WTC11 (cell line): ENCODE results near the gene MTHFD1L. TPM values are rescaled to one million over a fixed set of nuclear protein-coding genes. Genes with fewer than 3 reads are reported as not detected.

Experiments used
- ATAC-seq: fragments of 200-7000 bp; cut with Tn5 transposase; 2 replicates; pipeline ENCODE4 v1.10.0; 2021; ENCODE audit warnings: mild to moderate bottlenecking, moderate library complexity
- CTCF ChIA-PET: fragments of 300-600 bp; sonication (Branson Sonifier 250); formaldehyde crosslinking; loops from one replicate; lab custom pipeline; 2021; ENCODE audit warnings: antibody characterized with exemption; lab: Charles Lee
- POLR2A ChIA-PET: fragments of 350-600 bp; sonication (Branson Sonifier 250); formaldehyde crosslinking; loops from one replicate; lab custom pipeline; 2021; ENCODE audit warnings: antibody characterized with exemption; lab: Charles Lee
- DNase-seq: peaks from one replicate; pipeline ENCODE4 v3.0.0; 2021; ENCODE audit warnings: low spot score
- H3K27ac Mint-ChIP-seq: 2 replicates; pipeline ENCODE4 v1.8.0; 2021; ENCODE audit warnings: mixed read lengths
- H3K27me3 Mint-ChIP-seq: 2 replicates; pipeline ENCODE4 v1.8.0; 2021; ENCODE audit warnings: low read depth, mild to moderate bottlenecking, moderate library complexity, mixed read lengths
- H3K36me3 Mint-ChIP-seq: 2 replicates; pipeline ENCODE4 v1.8.0; 2021; ENCODE audit warnings: mixed read lengths
- H3K4me1 Mint-ChIP-seq: 2 replicates; pipeline ENCODE4 v1.8.0; 2022; ENCODE audit warnings: mixed read lengths
- H3K4me3 Mint-ChIP-seq: 2 replicates; pipeline ENCODE4 v1.8.0; 2021; ENCODE audit warnings: mild to moderate bottlenecking, moderate library complexity, mixed read lengths
- H3K9me3 Mint-ChIP-seq: 2 replicates; pipeline ENCODE4 v1.8.0; 2021; ENCODE audit warnings: mixed read lengths
- CREB1 ChIP-seq: sonication (generic); formaldehyde crosslinking; IDR thresholded peaks from 2 replicates; pipeline ENCODE4 v1.8.0; 2023; ENCODE audit warnings: mild to moderate bottlenecking, missing genetic modification reagents
- E2F4 ChIP-seq: sonication (generic); formaldehyde crosslinking; IDR thresholded peaks from 2 replicates; pipeline ENCODE4 v1.8.1; 2022; ENCODE audit warnings: low read depth, mild to moderate bottlenecking, moderate library complexity, missing genetic modification reagents, borderline replicate concordance
- EMX1 ChIP-seq: fragments of 250-450 bp; sonication (Bioruptor Pico); IDR thresholded peaks from 2 replicates; pipeline ENCODE4 v1.8.0; 2021; ENCODE audit warnings: mild to moderate bottlenecking
- ERG ChIP-seq: fragments of 250-450 bp; sonication (Bioruptor Pico); IDR thresholded peaks from 2 replicates; pipeline ENCODE4 v1.8.0; 2021; ENCODE audit warnings: mild to moderate bottlenecking
- ESRRA ChIP-seq: sonication (generic); formaldehyde crosslinking; IDR thresholded peaks from 2 replicates; pipeline ENCODE4 v1.8.1; 2022; ENCODE audit warnings: mild to moderate bottlenecking, missing genetic modification reagents, borderline replicate concordance
- FOXP1 ChIP-seq: sonication (generic); formaldehyde crosslinking; IDR thresholded peaks from 2 replicates; pipeline ENCODE4 v1.8.0; 2022; ENCODE audit warnings: missing genetic modification reagents, mild to moderate bottlenecking, moderate library complexity, borderline replicate concordance
- KAT7 ChIP-seq: sonication (generic); formaldehyde crosslinking; IDR thresholded peaks from 2 replicates; pipeline ENCODE4 v1.8.1; 2023; ENCODE audit warnings: missing genetic modification reagents, mild to moderate bottlenecking, borderline replicate concordance
- MYBL2 ChIP-seq: sonication (generic); formaldehyde crosslinking; IDR thresholded peaks from 2 replicates; pipeline ENCODE4 v1.8.1; 2023; ENCODE audit warnings: mild to moderate bottlenecking, moderate library complexity, missing genetic modification reagents
- NFATC4 ChIP-seq: fragments of 250-450 bp; sonication (Bioruptor Pico); IDR thresholded peaks from 2 replicates; pipeline ENCODE4 v1.9.0; 2021; ENCODE audit warnings: mild to moderate bottlenecking
- NR2C2 ChIP-seq: sonication (generic); formaldehyde crosslinking; IDR thresholded peaks from 2 replicates; pipeline ENCODE4 v1.8.0; 2022; ENCODE audit warnings: mild to moderate bottlenecking, missing genetic modification reagents
- PRRX2 ChIP-seq: fragments of 250-450 bp; sonication (Bioruptor Pico); IDR thresholded peaks from 2 replicates; pipeline ENCODE4 v1.8.0; 2021; ENCODE audit warnings: mild to moderate bottlenecking
- SOX15 ChIP-seq: fragments of 250-450 bp; sonication (Bioruptor Pico); IDR thresholded peaks from 2 replicates; pipeline ENCODE4 v1.9.0; 2021; ENCODE audit warnings: mild to moderate bottlenecking
- SP1 ChIP-seq: sonication (generic); formaldehyde crosslinking; conservative IDR thresholded peaks from 2 replicates; pipeline ENCODE4 v1.8.1; 2022; ENCODE audit warnings: missing genetic modification reagents
- TEAD1 ChIP-seq: sonication (generic); formaldehyde crosslinking; IDR thresholded peaks from 2 replicates; pipeline ENCODE4 v1.8.0; 2022; ENCODE audit warnings: mild to moderate bottlenecking, missing genetic modification reagents
- ZBTB21 ChIP-seq: sonication (generic); formaldehyde crosslinking; IDR thresholded peaks from 2 replicates; pipeline ENCODE4 v1.8.1; 2023; ENCODE audit warnings: mild to moderate bottlenecking, missing genetic modification reagents, borderline replicate concordance
- ZNF219 ChIP-seq: sonication (generic); formaldehyde crosslinking; IDR thresholded peaks from 2 replicates; pipeline ENCODE4 v1.8.0; 2023; ENCODE audit warnings: missing genetic modification reagents, mild to moderate bottlenecking, borderline replicate concordance
- ZNF317 ChIP-seq: sonication (generic); formaldehyde crosslinking; IDR thresholded peaks from 2 replicates; pipeline ENCODE4 v1.8.1; 2023; ENCODE audit warnings: low read depth, mild to moderate bottlenecking, moderate library complexity, missing genetic modification reagents, borderline replicate concordance
- total RNA-seq: library from RNA; stranded (reverse); gene quantifications from 3 replicates; pipeline ENCODE4 v1.2.3, GENCODE V29; 2021
- TF ChIP-seq, protein P1 (sequence below): sonication (generic); formaldehyde crosslinking; IDR thresholded peaks from 2 replicates; pipeline ENCODE4 v1.8.1; 2023; ENCODE audit warnings: mild to moderate bottlenecking, missing genetic modification reagents, borderline replicate concordance
- TF ChIP-seq, protein P2 (sequence below): sonication (generic); formaldehyde crosslinking; IDR thresholded peaks from 2 replicates; pipeline ENCODE4 v1.8.1; 2023; ENCODE audit warnings: mild to moderate bottlenecking, missing genetic modification reagents, moderate library complexity
- TF ChIP-seq, protein P3 (sequence below): sonication (generic); formaldehyde crosslinking; IDR thresholded peaks from 2 replicates; pipeline ENCODE4 v1.8.1; 2023; ENCODE audit warnings: mild to moderate bottlenecking, missing genetic modification reagents
- TF ChIP-seq, protein P4 (sequence below): sonication (generic); formaldehyde crosslinking; IDR thresholded peaks from 2 replicates; pipeline ENCODE4 v1.8.1; 2023; ENCODE audit warnings: mild to moderate bottlenecking, missing genetic modification reagents
- TF ChIP-seq, protein P5 (sequence below): fragments of 250-450 bp; sonication (Bioruptor Pico); IDR thresholded peaks from 2 replicates; pipeline ENCODE4 v1.9.0; 2021; ENCODE audit warnings: mild to moderate bottlenecking, borderline replicate concordance

Gene MTHFD1L
- total RNA-seq, 1 experiment from 2014 or later, result 104 TPM

- TF ChIP-seq ZNF317 (CRISPR knock-in tag), result no peak
- TF ChIP-seq, protein P1, sequence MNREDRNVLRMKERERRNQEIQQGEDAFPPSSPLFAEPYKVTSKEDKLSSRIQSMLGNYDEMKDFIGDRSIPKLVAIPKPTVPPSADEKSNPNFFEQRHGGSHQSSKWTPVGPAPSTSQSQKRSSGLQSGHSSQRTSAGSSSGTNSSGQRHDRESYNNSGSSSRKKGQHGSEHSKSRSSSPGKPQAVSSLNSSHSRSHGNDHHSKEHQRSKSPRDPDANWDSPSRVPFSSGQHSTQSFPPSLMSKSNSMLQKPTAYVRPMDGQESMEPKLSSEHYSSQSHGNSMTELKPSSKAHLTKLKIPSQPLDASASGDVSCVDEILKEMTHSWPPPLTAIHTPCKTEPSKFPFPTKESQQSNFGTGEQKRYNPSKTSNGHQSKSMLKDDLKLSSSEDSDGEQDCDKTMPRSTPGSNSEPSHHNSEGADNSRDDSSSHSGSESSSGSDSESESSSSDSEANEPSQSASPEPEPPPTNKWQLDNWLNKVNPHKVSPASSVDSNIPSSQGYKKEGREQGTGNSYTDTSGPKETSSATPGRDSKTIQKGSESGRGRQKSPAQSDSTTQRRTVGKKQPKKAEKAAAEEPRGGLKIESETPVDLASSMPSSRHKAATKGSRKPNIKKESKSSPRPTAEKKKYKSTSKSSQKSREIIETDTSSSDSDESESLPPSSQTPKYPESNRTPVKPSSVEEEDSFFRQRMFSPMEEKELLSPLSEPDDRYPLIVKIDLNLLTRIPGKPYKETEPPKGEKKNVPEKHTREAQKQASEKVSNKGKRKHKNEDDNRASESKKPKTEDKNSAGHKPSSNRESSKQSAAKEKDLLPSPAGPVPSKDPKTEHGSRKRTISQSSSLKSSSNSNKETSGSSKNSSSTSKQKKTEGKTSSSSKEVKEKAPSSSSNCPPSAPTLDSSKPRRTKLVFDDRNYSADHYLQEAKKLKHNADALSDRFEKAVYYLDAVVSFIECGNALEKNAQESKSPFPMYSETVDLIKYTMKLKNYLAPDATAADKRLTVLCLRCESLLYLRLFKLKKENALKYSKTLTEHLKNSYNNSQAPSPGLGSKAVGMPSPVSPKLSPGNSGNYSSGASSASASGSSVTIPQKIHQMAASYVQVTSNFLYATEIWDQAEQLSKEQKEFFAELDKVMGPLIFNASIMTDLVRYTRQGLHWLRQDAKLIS (CRISPR knock-in tag), result no peak
- TF ChIP-seq MYBL2 (CRISPR knock-in tag), result no peak
- TF ChIP-seq NFATC4 (CRISPR knock-in tag), result no peak
- no peak for TF ChIP-seq ZNF219 (CRISPR knock-in tag)
- no peak for TF ChIP-seq E2F4 (CRISPR knock-in tag)
- TF ChIP-seq SOX15 (CRISPR knock-in tag), result no peak
Measured at GRCh38 chr6:150931405-150931804, 65.9 kb downstream of the MTHFD1L start (continued).

GRCh38 chr6:150932996-150933395 is 67.5 kb downstream of the MTHFD1L start:
- ChIA-PET POLR2A (no interaction called here), CTCF (interaction anchor here (0.6 to 0.8 kb wide), 2 partner anchors 29 to 81 kb away, joined by 3 read pairs; no protein-coding TSS in a partner anchor)
- H3K4me3 Mint-ChIP-seq, result no peak overlapping the region
- H3K9me3 Mint-ChIP-seq, result no peaks in the 10 kb centered on the region
- peaks cover 24% of the 10 kb centered on the region for H3K36me3 Mint-ChIP-seq
- ATAC-seq (no peak), DNase-seq (no peak)
- H3K27me3 Mint-ChIP-seq, result no peaks in the 10 kb centered on the region
- no peak overlapping the region for H3K27ac Mint-ChIP-seq
- H3K4me1 Mint-ChIP-seq, result no peaks in the 10 kb centered on the region
- TF ChIP-seq ERG (CRISPR knock-in tag) (no peak), KAT7 (CRISPR knock-in tag) (no peak), CREB1 (CRISPR knock-in tag) (no peak), EMX1 (CRISPR knock-in tag) (no peak), NR2C2 (no peak), ZBTB21 (CRISPR knock-in tag) (no peak), ESRRA (CRISPR knock-in tag) (no peak), PRRX2 (CRISPR knock-in tag) (no peak), FOXP1 (no peak), SP1 (CRISPR knock-in tag) (no peak), TEAD1 (CRISPR knock-in tag) (no peak)
- TF ChIP-seq, protein P2, sequence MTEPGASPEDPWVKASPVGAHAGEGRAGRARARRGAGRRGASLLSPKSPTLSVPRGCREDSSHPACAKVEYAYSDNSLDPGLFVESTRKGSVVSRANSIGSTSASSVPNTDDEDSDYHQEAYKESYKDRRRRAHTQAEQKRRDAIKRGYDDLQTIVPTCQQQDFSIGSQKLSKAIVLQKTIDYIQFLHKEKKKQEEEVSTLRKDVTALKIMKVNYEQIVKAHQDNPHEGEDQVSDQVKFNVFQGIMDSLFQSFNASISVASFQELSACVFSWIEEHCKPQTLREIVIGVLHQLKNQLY, result no peak
- TF ChIP-seq, protein P3, sequence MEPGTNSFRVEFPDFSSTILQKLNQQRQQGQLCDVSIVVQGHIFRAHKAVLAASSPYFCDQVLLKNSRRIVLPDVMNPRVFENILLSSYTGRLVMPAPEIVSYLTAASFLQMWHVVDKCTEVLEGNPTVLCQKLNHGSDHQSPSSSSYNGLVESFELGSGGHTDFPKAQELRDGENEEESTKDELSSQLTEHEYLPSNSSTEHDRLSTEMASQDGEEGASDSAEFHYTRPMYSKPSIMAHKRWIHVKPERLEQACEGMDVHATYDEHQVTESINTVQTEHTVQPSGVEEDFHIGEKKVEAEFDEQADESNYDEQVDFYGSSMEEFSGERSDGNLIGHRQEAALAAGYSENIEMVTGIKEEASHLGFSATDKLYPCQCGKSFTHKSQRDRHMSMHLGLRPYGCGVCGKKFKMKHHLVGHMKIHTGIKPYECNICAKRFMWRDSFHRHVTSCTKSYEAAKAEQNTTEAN (CRISPR knock-in tag), result no peak
- TF ChIP-seq, protein P4, sequence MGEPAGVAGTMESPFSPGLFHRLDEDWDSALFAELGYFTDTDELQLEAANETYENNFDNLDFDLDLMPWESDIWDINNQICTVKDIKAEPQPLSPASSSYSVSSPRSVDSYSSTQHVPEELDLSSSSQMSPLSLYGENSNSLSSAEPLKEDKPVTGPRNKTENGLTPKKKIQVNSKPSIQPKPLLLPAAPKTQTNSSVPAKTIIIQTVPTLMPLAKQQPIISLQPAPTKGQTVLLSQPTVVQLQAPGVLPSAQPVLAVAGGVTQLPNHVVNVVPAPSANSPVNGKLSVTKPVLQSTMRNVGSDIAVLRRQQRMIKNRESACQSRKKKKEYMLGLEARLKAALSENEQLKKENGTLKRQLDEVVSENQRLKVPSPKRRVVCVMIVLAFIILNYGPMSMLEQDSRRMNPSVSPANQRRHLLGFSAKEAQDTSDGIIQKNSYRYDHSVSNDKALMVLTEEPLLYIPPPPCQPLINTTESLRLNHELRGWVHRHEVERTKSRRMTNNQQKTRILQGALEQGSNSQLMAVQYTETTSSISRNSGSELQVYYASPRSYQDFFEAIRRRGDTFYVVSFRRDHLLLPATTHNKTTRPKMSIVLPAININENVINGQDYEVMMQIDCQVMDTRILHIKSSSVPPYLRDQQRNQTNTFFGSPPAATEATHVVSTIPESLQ (CRISPR knock-in tag), result no peak
- TF ChIP-seq, protein P5, sequence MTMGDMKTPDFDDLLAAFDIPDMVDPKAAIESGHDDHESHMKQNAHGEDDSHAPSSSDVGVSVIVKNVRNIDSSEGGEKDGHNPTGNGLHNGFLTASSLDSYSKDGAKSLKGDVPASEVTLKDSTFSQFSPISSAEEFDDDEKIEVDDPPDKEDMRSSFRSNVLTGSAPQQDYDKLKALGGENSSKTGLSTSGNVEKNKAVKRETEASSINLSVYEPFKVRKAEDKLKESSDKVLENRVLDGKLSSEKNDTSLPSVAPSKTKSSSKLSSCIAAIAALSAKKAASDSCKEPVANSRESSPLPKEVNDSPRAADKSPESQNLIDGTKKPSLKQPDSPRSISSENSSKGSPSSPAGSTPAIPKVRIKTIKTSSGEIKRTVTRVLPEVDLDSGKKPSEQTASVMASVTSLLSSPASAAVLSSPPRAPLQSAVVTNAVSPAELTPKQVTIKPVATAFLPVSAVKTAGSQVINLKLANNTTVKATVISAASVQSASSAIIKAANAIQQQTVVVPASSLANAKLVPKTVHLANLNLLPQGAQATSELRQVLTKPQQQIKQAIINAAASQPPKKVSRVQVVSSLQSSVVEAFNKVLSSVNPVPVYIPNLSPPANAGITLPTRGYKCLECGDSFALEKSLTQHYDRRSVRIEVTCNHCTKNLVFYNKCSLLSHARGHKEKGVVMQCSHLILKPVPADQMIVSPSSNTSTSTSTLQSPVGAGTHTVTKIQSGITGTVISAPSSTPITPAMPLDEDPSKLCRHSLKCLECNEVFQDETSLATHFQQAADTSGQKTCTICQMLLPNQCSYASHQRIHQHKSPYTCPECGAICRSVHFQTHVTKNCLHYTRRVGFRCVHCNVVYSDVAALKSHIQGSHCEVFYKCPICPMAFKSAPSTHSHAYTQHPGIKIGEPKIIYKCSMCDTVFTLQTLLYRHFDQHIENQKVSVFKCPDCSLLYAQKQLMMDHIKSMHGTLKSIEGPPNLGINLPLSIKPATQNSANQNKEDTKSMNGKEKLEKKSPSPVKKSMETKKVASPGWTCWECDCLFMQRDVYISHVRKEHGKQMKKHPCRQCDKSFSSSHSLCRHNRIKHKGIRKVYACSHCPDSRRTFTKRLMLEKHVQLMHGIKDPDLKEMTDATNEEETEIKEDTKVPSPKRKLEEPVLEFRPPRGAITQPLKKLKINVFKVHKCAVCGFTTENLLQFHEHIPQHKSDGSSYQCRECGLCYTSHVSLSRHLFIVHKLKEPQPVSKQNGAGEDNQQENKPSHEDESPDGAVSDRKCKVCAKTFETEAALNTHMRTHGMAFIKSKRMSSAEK (CRISPR knock-in tag), result no peak
